GM23248 (cell line): ENCODE data around the gene KCNMA1. TPM values are rescaled to one million over a fixed set of nuclear protein-coding genes. Genes with fewer than 3 reads are reported as not detected.

ENCODE experiments used
- DNase-seq: peaks from one replicate; pipeline ENCODE4 v3.0.0-alpha.2; 2015
- H2AFZ ChIP-seq: fragments of 200-600 bp; sonication (generic); 2 replicates; pipeline ENCODE4 v1.6.1; 2016; ENCODE audit warnings: antibody characterized with exemption
- H3F3A ChIP-seq: fragments of 200-600 bp; sonication (generic); 2 replicates; pipeline ENCODE4 v1.6.1; 2016; ENCODE audit warnings: mild to moderate bottlenecking, antibody characterized with exemption, mixed run types; ENCODE audit not compliant: insufficient read depth
- H3K27ac ChIP-seq: fragments of 200-600 bp; sonication (generic); 2 replicates; pipeline ENCODE4 v1.5.1; 2016; ENCODE audit warnings: mild to moderate bottlenecking
- H3K27me3 ChIP-seq: fragments of 200-600 bp; sonication (generic); replicated peaks from 2 replicates; pipeline ENCODE4 v1.6.1; 2016; ENCODE audit warnings: mild to moderate bottlenecking; ENCODE audit not compliant: insufficient read depth
- H3K36me3 ChIP-seq: fragments of 200-600 bp; sonication (generic); 2 replicates; pipeline ENCODE4 v1.6.1; 2016; ENCODE audit warnings: low read depth, mild to moderate bottlenecking
- H3K4me1 ChIP-seq: fragments of 200-600 bp; sonication (generic); 2 replicates; pipeline ENCODE4 v1.6.1; 2016; ENCODE audit warnings: mild to moderate bottlenecking; ENCODE audit not compliant: insufficient read depth
- H3K4me2 ChIP-seq: fragments of 200-600 bp; sonication (generic); one replicate; pipeline ENCODE4 v1.6.1; 2016; ENCODE audit warnings: mild to moderate bottlenecking; ENCODE audit not compliant: unreplicated experiment
- H3K4me3 ChIP-seq: fragments of 200-600 bp; sonication (generic); 2 replicates; pipeline ENCODE4 v1.5.1; 2016; ENCODE audit warnings: mild to moderate bottlenecking
- H3K79me2 ChIP-seq: fragments of 200-600 bp; sonication (generic); 2 replicates; pipeline ENCODE4 v1.6.1; 2016; ENCODE audit warnings: mild to moderate bottlenecking; ENCODE audit not compliant: insufficient read depth
- H3K9ac ChIP-seq: fragments of 200-600 bp; sonication (generic); 2 replicates; pipeline ENCODE4 v1.6.1; 2016; ENCODE audit warnings: mild to moderate bottlenecking
- H3K9me2 ChIP-seq: fragments of 200-600 bp; sonication (generic); 2 replicates; pipeline ENCODE4 v1.6.1; 2016; ENCODE audit warnings: mixed run types, mild to moderate bottlenecking, moderate library complexity; ENCODE audit not compliant: insufficient read depth
- H3K9me3 ChIP-seq: fragments of 200-600 bp; sonication (generic); one replicate; pipeline ENCODE4 v1.6.1; 2017; ENCODE audit warnings: low read depth
- H4K20me1 ChIP-seq: fragments of 200-600 bp; sonication (generic); 2 replicates; pipeline ENCODE4 v1.6.0; 2016; ENCODE audit not compliant: insufficient read depth
- EZH2 ChIP-seq: fragments of 200-600 bp; sonication (generic); IDR thresholded peaks from 2 replicates; pipeline ENCODE4 v1.6.1; 2018; ENCODE audit warnings: antibody characterized with exemption, mild to moderate bottlenecking; ENCODE audit not compliant: insufficient read depth, poor library complexity, severe bottlenecking
- EZH2phosphoT487 ChIP-seq: fragments of 200-600 bp; sonication (generic); IDR thresholded peaks from 2 replicates; pipeline ENCODE4 v1.6.1; 2018; ENCODE audit warnings: antibody characterized with exemption, moderate library complexity, mild to moderate bottlenecking, low read depth; ENCODE audit not compliant: insufficient read depth
- WGBS, 2 experiments: methylation state at CpG; one replicate each; pipeline ENCODE4 v1.1.6; 2015 to 2017; ENCODE audit warnings: low lambda C conversion rate in 2 of 2, low coverage in 1 of 2; ENCODE audit errors: missing lambda C conversion rate in 2 of 2; 5-methylcytosine and 5-hydroxymethylcytosine counted together
- in situ Hi-C: fragments of 300-500 bp; cut with MboI; formaldehyde crosslinking; loops from 2 replicates; pipeline ENCODE4 v1.15.0; 2020
- polyA plus RNA-seq: library from polyadenylated mRNA; unstranded; fragments of >200 nt; fragmentation: Nextera tagmentation; extraction: Ambion mirVana; gene quantifications from 2 replicates; pipeline ENCODE4 v1.2.1, GENCODE V29; 2016
- total RNA-seq: library from RNA; depleted of rRNA; stranded (reverse); fragments of >200 nt; shearing (Covaris generic); gene quantifications from 2 replicates; pipeline ENCODE4 v1.2.3, GENCODE V29; 2014

Gene KCNMA1
- total and polyA plus RNA-seq, 2 experiments from 2014 or later = 14.2 to 25.1 TPM

- no peak overlapping the region for H3K4me2 ChIP-seq
- no peak for TF ChIP-seq EZH2phosphoT487
- TF ChIP-seq EZH2 = no peak
- H2AFZ ChIP-seq = no peak overlapping the region
- peaks cover 16% of the 10 kb centered on the region for H3F3A ChIP-seq
- H3K4me3 ChIP-seq = no peak overlapping the region
- peaks cover 12% of the 10 kb centered on the region for H3K4me1 ChIP-seq
- H3K36me3 ChIP-seq = no peaks in the 10 kb centered on the region
- H3K9me2 ChIP-seq = no peaks in the 10 kb centered on the region
- no peak for DNase-seq
- 88 to 95% methylated on average over 7 of the region's 7 CpGs for WGBS, 2 experiments
- H4K20me1 ChIP-seq = no peaks in the 10 kb centered on the region
- H3K9me3 ChIP-seq = no peaks in the 10 kb centered on the region
- H3K27ac ChIP-seq = no peak overlapping the region
- peaks cover 55% of the 10 kb centered on the region for H3K79me2 ChIP-seq
- H3K9ac ChIP-seq = no peak overlapping the region
- in situ Hi-C loops = loop anchor here (10.0 kb wide), 1 partner anchor 236 kb away; no protein-coding TSS in a partner anchor
- H3K27me3 ChIP-seq = no peaks in the 10 kb centered on the region
Measured at GRCh38 chr10:77631241-77631640, 6.4 kb downstream of the KCNMA1 start.

- Histone ChIP-seq H3K36me3 (no peaks in the 10 kb centered on the region), H3K27ac (no peak overlapping the region), H3K4me3 (no peak overlapping the region), H3K4me2 (no peak overlapping the region), H3F3A (peaks cover 13% of the 10 kb centered on the region), H3K9me3 (no peaks in the 10 kb centered on the region), H3K4me1 (peaks cover 12% of the 10 kb centered on the region), H3K27me3 (no peaks in the 10 kb centered on the region), H3K9ac (no peak overlapping the region), H2AFZ (no peak overlapping the region), H4K20me1 (no peaks in the 10 kb centered on the region), H3K9me2 (no peaks in the 10 kb centered on the region), H3K79me2 (peaks cover 60% of the 10 kb centered on the region)
- WGBS, 2 experiments = 83 to 87% methylated on average over 5 of the region's 5 CpGs
- no peak for DNase-seq
- in situ Hi-C loops = loop anchor here (10.0 kb wide), 1 partner anchor 236 kb away; no protein-coding TSS in a partner anchor
- TF ChIP-seq EZH2 = no peak
- TF ChIP-seq EZH2phosphoT487 = no peak
Measured at GRCh38 chr10:77630507-77630848, 7.1 kb downstream of the KCNMA1 start.

- Histone ChIP-seq H3K27ac (no peak overlapping the region), H3K4me1 (peaks cover 12% of the 10 kb centered on the region; the same call in 1 of the 2 replicates), H3F3A (peaks cover 7% of the 10 kb centered on the region), H4K20me1 (no peaks in the 10 kb centered on the region), H3K9me3 (no peaks in the 10 kb centered on the region), H3K4me3 (peak overlapping the region; percentile 17; the same call in 1 of the 2 replicates), H3K4me2 (peak overlapping the region; percentile 17), H3K79me2 (peaks cover 63% of the 10 kb centered on the region), H3K36me3 (no peaks in the 10 kb centered on the region), H3K9me2 (no peaks in the 10 kb centered on the region), H3K9ac (no peak overlapping the region), H2AFZ (no peak overlapping the region), H3K27me3 (no peaks in the 10 kb centered on the region)
- TF ChIP-seq EZH2 (no peak), EZH2phosphoT487 (no peak)
- peak; percentile 39 for DNase-seq
- in situ Hi-C loops = loop anchor here (10.0 kb wide), 1 partner anchor 235 kb away; no protein-coding TSS in a partner anchor
- WGBS, 2 experiments = 91% methylated on average over 11 of the region's 11 CpGs
Measured at GRCh38 chr10:77629775-77630506, 7.7 kb downstream of the KCNMA1 start.

- Histone ChIP-seq H3K4me1 (peaks cover 12% of the 10 kb centered on the region; the same call in 1 of the 2 replicates), H3K27me3 (no peaks in the 10 kb centered on the region), H3K4me3 (no peak overlapping the region), H3K9me2 (no peaks in the 10 kb centered on the region), H4K20me1 (no peaks in the 10 kb centered on the region), H2AFZ (no peak overlapping the region), H3K9me3 (no peaks in the 10 kb centered on the region), H3K27ac (no peak overlapping the region), H3K36me3 (no peaks in the 10 kb centered on the region), H3K79me2 (peaks cover 71% of the 10 kb centered on the region), H3K4me2 (peak overlapping the region; percentile 17), H3K9ac (no peak overlapping the region), H3F3A (peaks cover 5% of the 10 kb centered on the region; the same call in 1 of the 2 replicates)
- WGBS, 2 experiments = 72 to 73% methylated on average over 8 of the region's 8 CpGs
- in situ Hi-C loops = no loop called here
- peak; percentile 31 for DNase-seq
- no peak for TF ChIP-seq EZH2phosphoT487
- no peak for TF ChIP-seq EZH2
Measured at GRCh38 chr10:77628906-77629730, 8.5 kb downstream of the KCNMA1 start.
